HFF-Myc (cell line): Measurements from ENCODE around the gene NUDT1.

Source experiments
- DNase-seq: peaks from one replicate; pipeline ENCODE4 v3.0.0-alpha.2; 2011; ENCODE audit warnings: low read depth; ENCODE audit errors: extremely low read depth
- H3K4me3 ChIP-seq: replicated peaks from 2 replicates; pipeline ENCODE4 v1.5.1; 2011; ENCODE audit warnings: low read depth, mild to moderate bottlenecking, control low read depth, low read length
- TF ChIP-seq, protein P1 (sequence below): IDR thresholded peaks from 2 replicates; pipeline ENCODE4 v1.5.1; 2012; ENCODE audit warnings: mild to moderate bottlenecking, low read depth, low read length, control low read depth; ENCODE audit errors: missing control alignments

The NUDT1 gene

DNA sequence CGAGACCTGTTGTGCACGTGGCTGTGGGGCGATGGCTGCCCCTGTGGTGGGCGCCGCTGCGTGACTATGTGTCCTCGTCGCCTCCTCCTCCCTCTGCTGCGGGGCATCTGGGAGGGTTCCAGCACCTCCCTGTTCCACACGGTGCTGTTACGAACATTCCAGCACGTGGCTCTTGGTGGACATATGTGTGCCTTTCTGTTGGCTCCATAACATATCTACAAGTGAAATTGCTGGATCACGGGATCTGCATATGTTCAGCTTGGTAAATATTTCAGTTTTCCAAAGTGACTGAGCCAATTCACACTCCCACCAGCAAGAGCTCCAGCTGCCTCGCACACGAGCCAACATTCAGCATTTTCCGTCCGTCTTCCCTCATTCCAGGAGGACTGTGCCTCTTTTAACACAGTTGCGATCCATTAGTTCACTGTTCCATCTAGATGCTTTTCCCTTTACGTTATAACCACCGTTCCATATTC, 47.1 kb downstream of the NUDT1 start:
- no peak for DNase-seq
- H3K4me3 ChIP-seq = no peak overlapping the region
- TF ChIP-seq, protein P1, sequence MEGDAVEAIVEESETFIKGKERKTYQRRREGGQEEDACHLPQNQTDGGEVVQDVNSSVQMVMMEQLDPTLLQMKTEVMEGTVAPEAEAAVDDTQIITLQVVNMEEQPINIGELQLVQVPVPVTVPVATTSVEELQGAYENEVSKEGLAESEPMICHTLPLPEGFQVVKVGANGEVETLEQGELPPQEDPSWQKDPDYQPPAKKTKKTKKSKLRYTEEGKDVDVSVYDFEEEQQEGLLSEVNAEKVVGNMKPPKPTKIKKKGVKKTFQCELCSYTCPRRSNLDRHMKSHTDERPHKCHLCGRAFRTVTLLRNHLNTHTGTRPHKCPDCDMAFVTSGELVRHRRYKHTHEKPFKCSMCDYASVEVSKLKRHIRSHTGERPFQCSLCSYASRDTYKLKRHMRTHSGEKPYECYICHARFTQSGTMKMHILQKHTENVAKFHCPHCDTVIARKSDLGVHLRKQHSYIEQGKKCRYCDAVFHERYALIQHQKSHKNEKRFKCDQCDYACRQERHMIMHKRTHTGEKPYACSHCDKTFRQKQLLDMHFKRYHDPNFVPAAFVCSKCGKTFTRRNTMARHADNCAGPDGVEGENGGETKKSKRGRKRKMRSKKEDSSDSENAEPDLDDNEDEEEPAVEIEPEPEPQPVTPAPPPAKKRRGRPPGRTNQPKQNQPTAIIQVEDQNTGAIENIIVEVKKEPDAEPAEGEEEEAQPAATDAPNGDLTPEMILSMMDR = no peak

DNA sequence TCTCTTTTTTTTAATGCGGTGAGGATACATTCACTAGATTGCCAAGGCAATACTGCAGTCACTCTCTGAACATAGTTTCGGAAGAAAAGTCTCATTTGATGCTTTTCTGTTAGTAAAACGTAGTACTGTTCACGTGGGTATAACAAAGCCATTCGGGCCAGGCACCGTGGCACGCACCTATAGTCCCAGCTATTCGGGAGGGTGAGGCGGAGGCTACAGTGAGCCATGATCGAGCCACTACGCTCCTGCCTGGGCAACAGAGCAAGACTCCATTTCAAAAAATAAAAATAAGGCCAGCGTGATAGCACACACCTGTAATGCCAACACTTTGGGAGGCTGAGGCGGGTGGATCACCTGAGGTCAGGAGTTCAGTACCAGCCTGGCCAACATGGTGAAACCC, 47.6 kb downstream of the NUDT1 start:
- TF ChIP-seq, protein P1 = no peak
- DNase-seq = no peak
- H3K4me3 ChIP-seq = no peak overlapping the region

DNA sequence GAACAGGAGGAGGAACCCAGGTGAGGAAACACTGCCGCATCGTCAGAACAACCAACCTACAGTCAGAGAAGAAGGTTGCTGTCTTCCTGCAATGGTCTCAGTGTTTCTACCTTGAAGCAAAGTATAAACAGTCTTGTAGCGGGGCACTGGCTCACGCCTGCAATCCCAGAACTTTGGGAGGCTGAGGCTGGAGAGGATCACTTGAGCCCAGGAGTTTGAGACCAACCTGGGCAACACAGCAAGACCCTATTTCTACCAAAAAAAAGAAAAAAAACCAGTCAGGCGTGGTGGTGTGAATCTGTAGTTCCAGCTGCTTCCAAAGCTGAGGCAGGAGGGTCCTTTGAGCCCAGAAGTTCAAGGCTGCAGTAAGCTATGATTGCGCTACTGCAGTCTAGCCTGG, 48.9 kb downstream of the NUDT1 start:
- no peak for DNase-seq
- no peak overlapping the region for H3K4me3 ChIP-seq
- TF ChIP-seq, protein P1 = no peak

DNA sequence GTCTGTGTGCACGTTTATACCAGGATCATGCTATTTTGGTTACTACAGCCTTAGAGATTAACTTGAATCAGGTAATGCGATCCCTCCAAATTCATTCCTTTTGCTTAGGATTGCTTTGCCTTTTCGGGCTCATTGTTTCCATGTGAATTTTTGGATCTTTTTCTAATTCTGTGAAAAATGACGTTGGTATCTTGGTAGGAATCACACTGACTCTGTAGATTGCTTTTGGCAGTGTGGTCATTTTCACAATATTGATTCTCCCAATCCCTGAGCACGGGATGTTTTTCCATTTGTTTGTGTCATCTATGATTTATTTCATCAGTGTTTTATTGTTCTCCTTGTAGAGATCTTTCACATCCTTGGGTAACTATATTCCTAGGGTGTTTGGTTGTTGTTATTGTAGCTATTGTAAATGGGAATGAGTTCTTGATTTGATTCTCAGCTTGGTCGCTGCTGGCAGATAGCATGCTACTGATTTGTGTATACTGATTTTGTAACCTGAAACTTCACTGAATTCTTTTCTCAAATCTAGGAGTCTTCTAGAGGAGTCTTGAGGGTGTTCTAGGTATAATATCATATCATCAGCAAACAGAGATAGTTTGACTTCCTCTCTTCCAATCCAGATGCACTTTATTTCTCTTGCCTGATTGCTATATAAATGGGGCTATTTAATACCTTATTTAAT, 54.1 kb downstream of the NUDT1 start:
- no peak for DNase-seq
- TF ChIP-seq, protein P1 = no peak
- no peak overlapping the region for H3K4me3 ChIP-seq

DNA sequence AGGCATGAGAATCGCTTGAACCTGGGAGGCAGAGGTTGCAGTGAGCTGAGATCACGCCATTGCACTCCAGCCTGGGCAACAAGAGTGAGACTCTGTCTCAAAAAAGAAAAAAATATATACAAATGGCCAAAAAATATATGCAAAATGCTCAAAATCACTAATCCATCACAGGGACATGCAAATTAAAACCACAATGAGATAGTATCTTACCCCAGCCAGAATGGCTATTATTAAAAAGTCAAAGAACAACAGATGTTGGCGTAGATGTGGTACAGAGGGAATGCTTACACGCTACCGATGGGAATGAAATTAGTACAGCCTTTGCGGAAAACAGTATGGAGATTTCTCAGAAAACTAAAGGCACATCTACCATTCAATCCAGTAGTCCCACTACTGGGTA, 54.8 kb downstream of the NUDT1 start:
- TF ChIP-seq, protein P1 = no peak
- DNase-seq = no peak
- no peak overlapping the region for H3K4me3 ChIP-seq

DNA sequence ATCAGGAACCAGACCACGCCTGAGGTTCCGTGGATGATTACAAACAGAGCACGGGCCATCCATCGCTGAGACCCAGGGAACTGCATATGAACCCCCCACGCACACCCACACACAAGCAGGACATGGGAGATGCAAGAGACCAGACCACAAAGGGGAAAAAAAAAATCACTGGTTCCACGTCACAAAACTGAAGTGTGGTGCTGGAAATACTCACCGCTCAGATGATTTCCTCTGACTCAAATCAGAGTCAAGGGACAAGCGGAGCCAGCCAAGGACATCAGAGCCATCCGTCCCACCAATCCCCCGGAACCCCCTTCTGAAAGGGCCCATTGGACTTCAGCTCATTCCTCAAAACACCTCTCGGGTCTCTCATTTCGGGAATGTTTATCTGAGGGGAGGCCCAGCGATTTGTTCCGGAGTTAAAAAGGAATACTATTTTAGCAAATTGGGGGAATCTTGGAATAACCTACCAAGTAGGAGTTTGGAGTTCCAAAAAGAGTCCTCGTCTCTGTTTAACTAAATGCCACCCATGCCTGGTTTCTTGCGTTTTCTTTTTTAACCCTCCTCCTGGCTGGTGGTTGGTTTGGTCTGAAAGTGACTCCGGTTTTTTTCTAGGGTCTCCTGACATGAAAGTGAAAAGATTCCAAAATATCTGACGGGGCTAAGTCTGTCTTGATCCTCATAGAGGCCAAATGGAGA, 57.3 kb downstream of the NUDT1 start:
- H3K4me3 ChIP-seq = peak overlapping the region; percentile 27
- no peak for DNase-seq
- TF ChIP-seq, protein P1 = no peak
